ENCODE measurements around the gene POU6F2. TPM values are rescaled to one million over a fixed set of nuclear protein-coding genes. Genes with fewer than 3 reads are reported as not detected.

The POU6F2 gene
- total RNA-seq, 1 donor from 2014 or later: 0.40 TPM

GRCh38 chr7:39429421-39429820, 451.7 kb downstream of the POU6F2 start:
- Mint-ChIP-seq H3K27ac (ENCODE audit: unreplicated experiment) (no peak overlapping the region), H3K27me3 (ENCODE audit: low read depth) (no peaks in the 10 kb centered on the region), H3K36me3 (ENCODE audit: low read depth) (no peaks in the 10 kb centered on the region), H3K4me3 (ENCODE audit: unreplicated experiment) (no peak overlapping the region), H3K4me1 (ENCODE audit: low read depth) (peaks cover 14% of the 10 kb centered on the region), H3K9me3 (ENCODE audit: low read depth) (no peaks in the 10 kb centered on the region)
- no peak for DNase-seq (ENCODE audit: low spot score)
- TF ChIP-seq, protein P1, sequence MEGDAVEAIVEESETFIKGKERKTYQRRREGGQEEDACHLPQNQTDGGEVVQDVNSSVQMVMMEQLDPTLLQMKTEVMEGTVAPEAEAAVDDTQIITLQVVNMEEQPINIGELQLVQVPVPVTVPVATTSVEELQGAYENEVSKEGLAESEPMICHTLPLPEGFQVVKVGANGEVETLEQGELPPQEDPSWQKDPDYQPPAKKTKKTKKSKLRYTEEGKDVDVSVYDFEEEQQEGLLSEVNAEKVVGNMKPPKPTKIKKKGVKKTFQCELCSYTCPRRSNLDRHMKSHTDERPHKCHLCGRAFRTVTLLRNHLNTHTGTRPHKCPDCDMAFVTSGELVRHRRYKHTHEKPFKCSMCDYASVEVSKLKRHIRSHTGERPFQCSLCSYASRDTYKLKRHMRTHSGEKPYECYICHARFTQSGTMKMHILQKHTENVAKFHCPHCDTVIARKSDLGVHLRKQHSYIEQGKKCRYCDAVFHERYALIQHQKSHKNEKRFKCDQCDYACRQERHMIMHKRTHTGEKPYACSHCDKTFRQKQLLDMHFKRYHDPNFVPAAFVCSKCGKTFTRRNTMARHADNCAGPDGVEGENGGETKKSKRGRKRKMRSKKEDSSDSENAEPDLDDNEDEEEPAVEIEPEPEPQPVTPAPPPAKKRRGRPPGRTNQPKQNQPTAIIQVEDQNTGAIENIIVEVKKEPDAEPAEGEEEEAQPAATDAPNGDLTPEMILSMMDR (IDR thresholded peaks at IDR 0.05): no peak

GRCh38 chr7:39430441-39430840, 452.7 kb downstream of the POU6F2 start:
- Mint-ChIP-seq H3K36me3 (ENCODE audit: low read depth) (no peaks in the 10 kb centered on the region), H3K27me3 (ENCODE audit: low read depth) (peaks cover 2% of the 10 kb centered on the region), H3K4me3 (ENCODE audit: unreplicated experiment) (no peak overlapping the region), H3K27ac (ENCODE audit: unreplicated experiment) (no peak overlapping the region), H3K4me1 (ENCODE audit: low read depth) (peaks cover 14% of the 10 kb centered on the region), H3K9me3 (ENCODE audit: low read depth) (peaks cover under 1% of the 10 kb centered on the region)
- no peak for DNase-seq (ENCODE audit: low spot score)
- TF ChIP-seq, protein P1 (IDR thresholded peaks at IDR 0.05): no peak

- TF ChIP-seq, protein P1 (IDR thresholded peaks at IDR 0.05): no peak
- H3K9me3 Mint-ChIP-seq (ENCODE audit: low read depth): peaks cover 7% of the 10 kb centered on the region
- H3K27ac Mint-ChIP-seq (ENCODE audit: unreplicated experiment): no peak overlapping the region
- no peak overlapping the region for H3K4me3 Mint-ChIP-seq (ENCODE audit: unreplicated experiment)
- peaks cover 2% of the 10 kb centered on the region for H3K27me3 Mint-ChIP-seq (ENCODE audit: low read depth)
- DNase-seq (ENCODE audit: low spot score): no peak
- no peaks in the 10 kb centered on the region for H3K36me3 Mint-ChIP-seq (ENCODE audit: low read depth)
- peaks cover 14% of the 10 kb centered on the region for H3K4me1 Mint-ChIP-seq (ENCODE audit: low read depth)
Measured at GRCh38 chr7:39430909-39431641, 453.4 kb downstream of the POU6F2 start.

GRCh38 chr7:39432368-39432767, 454.7 kb downstream of the POU6F2 start:
- Mint-ChIP-seq H3K27ac (ENCODE audit: unreplicated experiment) (no peak overlapping the region), H3K9me3 (ENCODE audit: low read depth) (peaks cover 9% of the 10 kb centered on the region), H3K4me1 (ENCODE audit: low read depth) (peaks cover 14% of the 10 kb centered on the region), H3K4me3 (ENCODE audit: unreplicated experiment) (no peak overlapping the region), H3K27me3 (ENCODE audit: low read depth) (peaks cover 8% of the 10 kb centered on the region), H3K36me3 (ENCODE audit: low read depth) (no peaks in the 10 kb centered on the region)
- TF ChIP-seq, protein P1 (IDR thresholded peaks at IDR 0.05): no peak
- DNase-seq (ENCODE audit: low spot score): no peak

DNA sequence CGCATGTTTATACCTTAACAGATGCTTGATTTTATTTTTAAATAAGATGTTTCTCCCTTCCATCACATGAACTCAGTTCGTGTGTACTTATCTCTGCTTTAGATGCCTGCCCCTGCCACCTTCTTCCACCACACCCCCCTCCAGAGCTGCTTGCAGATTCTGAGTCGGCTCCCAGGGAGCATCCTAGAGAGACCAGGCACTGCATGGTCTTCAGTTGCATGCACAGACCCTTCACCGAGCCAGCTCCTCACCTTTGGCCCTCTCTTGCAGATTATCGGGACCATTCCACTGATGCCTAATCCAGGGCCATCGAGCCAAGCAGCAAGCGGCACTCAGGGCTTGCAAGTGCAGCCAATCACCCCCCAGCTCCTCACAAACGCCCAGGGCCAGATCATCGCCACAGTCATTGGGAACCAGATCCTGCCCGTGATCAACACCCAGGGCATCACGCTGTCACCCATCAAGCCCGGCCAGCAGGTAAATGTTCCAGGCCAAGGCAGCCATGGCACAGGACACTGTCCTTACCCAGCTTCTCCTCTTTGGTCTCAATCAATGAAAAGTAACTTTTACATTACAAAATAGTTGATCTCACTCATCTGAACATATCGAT, 455.2 kb downstream of the POU6F2 start:
- peaks cover 9% of the 10 kb centered on the region for H3K9me3 Mint-ChIP-seq (ENCODE audit: low read depth)
- no peak overlapping the region for H3K4me3 Mint-ChIP-seq (ENCODE audit: unreplicated experiment)
- no peak for DNase-seq (ENCODE audit: low spot score)
- TF ChIP-seq, protein P1 (IDR thresholded peaks at IDR 0.05): no peak
- H3K27me3 Mint-ChIP-seq (ENCODE audit: low read depth): peaks cover 11% of the 10 kb centered on the region
- no peaks in the 10 kb centered on the region for H3K36me3 Mint-ChIP-seq (ENCODE audit: low read depth)
- no peak overlapping the region for H3K27ac Mint-ChIP-seq (ENCODE audit: unreplicated experiment)
- H3K4me1 Mint-ChIP-seq (ENCODE audit: low read depth): peaks cover 12% of the 10 kb centered on the region

Data from chondrocyte (in vitro differentiated cells).